NCI-H526 treated with DMSO at 0.1 percent for 48 hours (cell line): Measurements from ENCODE around the gene CLVS2.
A peak's percentile ranks its signal among the peaks of the same experiment; 100 is the strongest.

Experiments used
- DNase-seq: peaks from one replicate; lab custom pipeline; 2025; lab: John Stamatoyannopoulos, UW

CLVS2 gene

DNA sequence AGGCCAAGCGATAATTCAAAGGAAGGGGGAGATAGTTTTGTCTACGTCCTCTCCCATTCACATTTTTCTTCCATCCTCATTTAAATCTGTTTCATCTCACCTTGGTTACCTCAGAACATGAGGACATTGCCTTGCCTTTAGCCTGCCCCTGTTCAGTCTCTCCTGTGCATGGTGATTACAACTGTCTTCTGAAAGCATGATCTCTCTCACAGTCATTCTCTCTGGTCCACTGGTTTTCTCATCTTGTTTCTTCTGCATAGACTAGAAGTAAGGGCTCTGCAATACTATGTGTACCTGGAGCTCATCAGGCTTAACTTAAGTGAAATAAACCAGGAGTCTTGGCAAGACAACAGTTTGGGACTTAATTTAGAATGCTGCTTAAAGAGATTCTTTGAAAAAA, 31.4 kb downstream of the CLVS2 start:
- DNase-seq, result no peak

DNA sequence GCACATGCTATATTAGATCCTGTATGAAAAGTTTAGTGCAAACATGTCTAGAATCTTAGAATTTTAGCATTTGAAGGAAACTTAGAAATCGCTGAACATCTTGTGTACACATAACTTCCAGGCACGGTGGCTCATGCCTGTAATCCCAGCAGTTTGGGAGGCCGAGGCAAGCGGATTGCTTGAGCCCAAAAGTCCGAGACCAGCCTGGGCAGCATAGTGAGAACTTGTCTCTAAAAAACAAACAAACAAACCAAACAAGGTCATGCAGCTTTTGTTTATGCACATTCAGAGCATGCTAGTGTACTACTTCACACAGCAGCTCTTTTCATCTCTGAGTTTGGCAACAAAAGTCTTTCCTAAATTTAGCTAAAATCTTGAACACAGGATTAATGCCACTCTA, 32.2 kb downstream of the CLVS2 start:
- no peak for DNase-seq

DNA sequence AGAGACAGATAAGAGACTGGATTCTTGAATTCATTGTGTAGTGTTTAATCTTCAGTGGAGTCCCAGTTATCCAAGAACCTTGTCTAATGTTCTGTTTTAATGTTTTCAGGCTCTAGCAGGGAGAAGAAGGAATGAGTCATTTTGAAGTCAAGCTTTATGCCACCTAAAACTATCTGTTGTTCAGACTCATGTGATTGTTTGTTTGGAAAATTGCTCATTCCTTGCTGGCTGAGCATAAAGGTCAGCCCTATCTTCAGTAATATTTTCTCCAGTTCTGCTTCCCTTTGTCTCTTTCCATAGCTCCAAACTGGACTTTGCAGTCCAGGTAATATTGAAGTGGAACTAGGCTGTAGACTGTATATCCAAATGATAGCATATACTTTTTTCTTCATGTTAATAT, 34.2 kb downstream of the CLVS2 start:
- DNase-seq, result no peak

DNA sequence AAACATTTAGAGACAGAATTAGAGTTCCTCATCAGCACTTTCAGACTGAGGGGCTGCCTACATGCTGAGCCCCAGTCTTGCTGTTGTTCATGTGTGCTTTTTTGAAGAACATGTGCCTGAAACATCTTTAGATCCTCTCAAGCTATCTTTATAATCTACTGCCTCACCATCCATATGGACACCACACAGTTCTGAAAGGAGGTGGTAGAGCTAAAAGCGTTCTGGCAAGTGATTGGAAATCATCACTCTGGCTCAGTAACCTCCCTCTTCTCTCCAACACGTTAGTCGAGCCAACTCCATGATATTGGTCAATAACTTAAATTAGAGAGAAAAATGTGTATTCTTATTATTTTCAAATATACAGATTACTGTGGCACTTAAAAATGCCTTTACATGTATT, 40.6 kb downstream of the CLVS2 start:
- DNase-seq, result no peak

DNA sequence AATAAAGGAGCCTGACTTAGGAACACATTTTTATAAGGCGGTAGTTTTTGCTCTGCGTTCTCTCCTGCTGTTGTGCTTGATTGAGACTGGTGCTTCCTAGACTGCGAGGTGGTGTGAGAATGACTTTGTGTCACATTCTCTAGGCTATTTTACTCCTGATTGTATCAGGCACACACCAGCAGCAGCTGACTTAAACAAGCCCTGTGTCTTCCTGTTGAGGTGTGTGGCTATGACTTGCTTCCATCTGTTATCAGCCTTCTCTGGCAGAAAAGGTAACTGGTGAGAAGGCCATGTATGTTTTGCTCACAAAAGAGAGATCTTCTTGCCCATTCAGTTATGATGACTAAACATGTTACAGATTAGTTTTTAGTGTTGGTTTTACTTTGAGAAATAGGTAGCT, 43.4 kb downstream of the CLVS2 start:
- no peak for DNase-seq

DNA sequence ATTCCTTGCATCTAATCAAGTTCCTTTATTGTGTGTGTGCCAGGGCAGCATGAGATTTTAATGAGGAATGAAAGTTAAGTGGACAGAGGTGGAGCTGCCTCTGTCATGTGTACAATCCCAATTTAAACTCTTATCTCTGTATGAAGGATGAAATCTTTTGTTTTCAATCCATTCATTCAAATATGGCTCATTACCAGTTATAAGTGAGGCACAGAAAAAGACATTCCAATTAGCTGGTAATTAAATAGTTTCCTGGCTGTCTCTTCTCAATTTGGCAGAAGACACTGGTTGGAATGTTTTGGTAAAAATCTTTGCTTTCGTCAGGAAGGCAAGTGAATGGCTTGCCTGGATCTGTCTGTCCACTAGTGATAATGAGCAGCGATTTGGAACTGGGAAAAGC, 46.4 kb downstream of the CLVS2 start:
- no peak for DNase-seq

DNA sequence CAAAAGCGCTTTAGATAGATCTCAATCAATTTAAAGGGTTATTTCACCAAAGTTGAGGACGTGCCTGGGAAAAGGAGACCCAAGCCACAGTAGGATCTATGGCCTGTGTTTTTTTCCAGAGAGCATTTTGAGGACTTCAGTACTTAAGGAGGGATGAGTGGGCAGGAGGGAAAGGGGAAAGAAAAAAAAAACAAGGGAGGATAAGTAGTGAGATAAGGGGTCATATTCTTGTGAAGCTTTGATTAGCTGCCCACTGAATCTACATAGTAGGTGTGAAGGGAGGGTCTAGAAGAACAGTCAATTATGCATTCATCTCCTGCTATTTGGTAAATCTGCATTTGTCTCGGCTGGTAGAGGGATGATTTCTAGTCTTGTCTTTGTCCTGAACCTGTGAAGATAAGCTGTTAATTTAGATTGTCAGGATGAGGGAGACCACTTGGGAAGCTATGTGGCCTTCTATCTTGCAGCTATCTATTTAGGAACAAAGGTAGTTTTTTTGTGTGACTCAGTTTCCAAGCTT, 48.4 kb downstream of the CLVS2 start:
- DNase-seq, result no peak

DNA sequence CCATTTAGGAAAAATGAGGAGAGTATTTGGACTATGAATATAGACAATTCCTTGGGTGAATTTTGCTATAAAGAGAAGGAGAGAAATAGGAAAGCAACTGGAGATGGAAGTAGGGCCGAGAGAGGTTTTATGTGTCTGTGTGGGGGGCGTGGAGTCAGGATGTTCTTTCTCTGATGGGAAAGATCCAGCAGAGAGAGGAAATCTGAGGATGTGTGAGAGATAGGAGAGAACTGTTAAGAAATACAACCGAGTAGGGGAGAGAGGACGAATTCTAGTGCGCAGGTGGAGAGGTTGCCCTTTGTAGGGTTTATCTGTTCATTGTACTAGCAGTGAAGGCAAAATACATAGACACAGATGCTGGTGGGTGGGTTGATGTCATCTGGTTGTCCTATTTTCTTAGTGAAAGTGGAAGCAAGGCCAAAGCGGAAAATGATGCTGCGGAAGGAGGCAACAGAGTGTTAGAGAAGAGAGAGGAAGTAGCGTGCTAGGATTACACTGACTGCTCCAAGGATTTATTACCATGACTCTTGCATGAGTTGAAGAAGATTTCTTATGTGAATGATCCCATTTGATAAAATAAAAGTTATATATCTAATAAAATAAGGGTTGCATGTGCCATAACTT, 57.7 kb downstream of the CLVS2 start:
- no peak for DNase-seq

DNA sequence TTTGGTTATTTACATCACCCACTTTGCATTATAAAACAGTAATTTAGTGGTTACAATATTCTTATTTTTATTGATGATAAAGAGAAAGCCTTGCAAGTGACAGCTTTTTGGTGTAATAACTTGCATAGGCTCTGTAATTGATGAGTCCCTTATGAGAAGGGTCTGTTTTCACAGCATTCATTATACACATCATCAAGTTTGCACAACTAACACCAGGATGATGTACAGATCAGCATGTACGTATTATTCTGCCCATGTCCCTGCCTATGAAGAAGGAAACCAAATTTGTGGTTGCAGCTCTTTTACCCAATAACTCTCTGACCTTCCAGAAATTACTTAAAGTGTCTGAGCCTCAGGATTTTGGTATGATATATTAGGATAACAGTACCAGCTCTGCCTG, 59.2 kb downstream of the CLVS2 start:
- DNase-seq, result peak; percentile 19

DNA sequence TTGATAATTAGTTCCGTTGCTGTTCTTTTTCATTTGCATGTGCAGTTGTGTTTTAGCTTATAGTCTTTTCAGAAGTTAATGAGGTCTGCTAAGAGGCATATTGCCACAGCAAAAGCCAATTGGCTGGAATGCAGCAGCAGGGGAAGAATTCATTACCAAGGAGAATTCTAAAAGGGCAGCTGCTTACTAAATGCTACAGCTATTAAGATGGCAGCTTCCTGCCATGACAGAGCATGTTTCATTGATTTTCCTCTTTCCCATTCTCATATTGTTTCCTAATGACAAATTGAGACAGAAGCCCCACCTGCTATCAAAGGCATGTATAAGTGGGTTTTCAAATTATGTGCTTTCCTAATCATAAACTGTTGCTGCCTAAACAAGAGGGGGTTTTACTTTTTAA, 66.6 kb downstream of the CLVS2 start:
- DNase-seq, result no peak

DNA sequence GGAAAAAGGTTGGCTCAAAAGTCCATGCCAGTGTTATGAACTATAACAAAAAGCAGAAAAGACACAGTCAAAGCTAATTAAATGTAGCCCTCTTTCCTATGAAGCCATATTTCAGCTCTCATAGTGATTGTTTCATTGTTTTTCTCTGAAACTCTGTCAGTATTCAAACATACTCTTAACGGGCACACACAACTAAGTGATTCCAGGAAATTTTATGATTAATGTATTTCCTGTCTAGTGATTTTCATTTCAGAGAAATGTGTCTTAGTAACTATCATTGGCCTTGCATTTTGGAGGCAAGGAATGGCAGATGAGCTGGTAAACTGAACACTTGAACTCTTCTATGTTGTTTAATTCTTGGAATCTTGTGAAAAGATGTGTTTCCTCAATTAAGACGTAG, 68.0 kb downstream of the CLVS2 start:
- DNase-seq, result no peak

DNA sequence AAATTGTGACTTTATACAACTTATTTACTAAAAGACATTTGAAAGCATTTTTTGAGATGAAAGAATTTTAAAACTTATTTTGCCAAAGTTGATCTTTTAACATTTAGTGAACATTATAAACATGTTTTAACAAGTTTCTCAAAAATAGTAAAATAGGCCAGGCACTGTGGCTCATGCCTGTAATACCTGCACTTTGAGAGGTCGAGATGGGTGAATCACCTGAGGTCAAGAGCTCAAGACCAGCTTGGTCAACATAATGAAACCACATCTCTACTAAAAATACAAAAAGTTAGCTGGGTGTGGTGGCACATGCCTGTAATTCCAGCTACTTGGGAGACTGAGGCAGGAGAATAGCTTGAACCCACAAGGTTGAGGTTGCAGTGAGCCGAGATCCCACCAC, 78.6 kb downstream of the CLVS2 start:
- no peak for DNase-seq

DNA sequence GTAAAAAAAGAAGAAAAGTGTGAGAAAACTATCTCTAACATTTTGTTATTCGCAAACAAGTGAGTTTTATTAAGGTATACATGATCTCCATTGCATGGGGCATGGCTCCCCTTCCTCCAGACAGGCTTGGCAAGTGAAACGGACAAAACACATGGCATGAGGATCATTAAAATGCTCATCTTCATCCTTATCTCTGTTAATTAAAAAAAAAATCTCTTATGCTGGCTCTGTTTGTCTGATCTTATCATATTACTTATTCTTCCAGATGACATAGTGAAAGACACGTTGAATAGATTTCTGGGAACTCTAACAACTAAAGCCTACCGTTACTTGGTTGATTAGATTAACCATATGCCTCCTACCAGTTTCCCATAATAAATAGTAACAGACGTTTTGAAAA, 89.4 kb downstream of the CLVS2 start:
- DNase-seq, result no peak

DNA sequence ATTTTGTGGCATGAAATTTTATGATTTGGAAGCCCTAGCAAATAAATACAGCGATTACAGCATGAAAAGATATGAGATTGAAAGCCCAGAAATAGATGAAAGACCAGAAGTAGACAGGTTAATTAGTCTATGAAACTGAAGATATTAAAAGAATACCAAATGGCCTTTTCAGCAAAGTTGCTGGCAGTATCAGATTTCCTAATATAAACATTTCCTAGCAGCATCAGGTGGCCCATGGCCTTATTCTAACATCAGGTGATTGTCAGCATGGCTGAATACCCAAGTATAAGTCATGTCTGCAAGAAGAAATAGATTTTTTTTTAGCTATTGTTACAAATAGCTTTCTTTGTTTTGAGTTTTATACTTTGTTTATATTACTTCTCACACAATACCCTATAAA, 93.2 kb downstream of the CLVS2 start:
- no peak for DNase-seq

DNA sequence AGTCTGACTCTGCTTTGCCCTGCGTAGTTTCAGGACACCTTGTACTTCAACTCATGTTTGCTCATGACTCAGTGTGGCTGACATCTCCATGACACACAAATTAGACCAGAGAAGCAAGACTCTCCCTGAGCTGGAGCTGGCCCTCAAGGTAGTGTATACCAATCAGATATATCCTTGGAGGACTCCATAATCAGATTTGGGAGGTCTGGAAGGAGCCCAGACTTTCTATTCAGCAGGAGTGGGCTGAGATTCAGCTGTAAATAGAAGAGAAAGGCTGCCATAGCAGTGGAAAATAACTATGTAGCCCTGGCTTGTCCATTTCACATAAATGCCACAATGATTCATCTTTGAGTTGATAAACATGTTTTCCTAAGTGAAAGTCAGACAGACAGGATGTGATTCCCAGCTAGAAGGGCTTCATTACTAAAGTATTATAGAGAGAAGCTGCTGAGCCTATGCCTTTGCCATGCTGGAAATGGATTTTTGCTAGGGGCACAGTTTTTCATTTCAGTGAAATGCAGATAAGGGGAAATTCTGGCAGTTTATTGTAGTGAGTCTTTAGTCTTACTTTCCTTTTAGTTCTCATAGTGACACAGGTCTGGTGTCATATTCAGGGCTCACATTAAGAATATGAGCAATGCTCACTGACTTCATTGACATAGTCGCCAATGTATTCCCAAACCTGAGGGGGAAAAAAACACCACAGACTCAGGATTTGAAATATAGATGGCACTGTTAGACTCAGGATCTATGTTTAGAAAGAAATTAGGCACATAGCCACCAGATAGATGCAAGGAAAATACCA, 95.3 kb downstream of the CLVS2 start:
- DNase-seq, result no peak

DNA sequence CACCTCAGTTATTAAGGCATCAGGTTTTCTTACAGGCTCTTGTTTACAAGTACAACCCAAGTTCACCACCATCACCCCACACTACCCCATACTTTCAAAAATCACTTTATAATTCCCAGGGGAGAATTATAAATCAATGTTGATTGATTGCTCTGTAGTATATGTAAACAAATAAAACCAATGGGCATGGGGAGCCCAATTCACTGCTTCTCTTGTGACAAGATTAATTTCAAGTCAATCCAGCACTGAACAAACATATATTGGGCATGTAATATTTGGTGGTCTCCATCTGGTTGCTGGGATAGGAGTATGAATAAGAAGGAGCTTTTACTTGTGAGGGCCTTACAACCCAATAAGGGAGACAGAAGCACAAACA, 95.8 kb downstream of the CLVS2 start:
- DNase-seq, result no peak

DNA sequence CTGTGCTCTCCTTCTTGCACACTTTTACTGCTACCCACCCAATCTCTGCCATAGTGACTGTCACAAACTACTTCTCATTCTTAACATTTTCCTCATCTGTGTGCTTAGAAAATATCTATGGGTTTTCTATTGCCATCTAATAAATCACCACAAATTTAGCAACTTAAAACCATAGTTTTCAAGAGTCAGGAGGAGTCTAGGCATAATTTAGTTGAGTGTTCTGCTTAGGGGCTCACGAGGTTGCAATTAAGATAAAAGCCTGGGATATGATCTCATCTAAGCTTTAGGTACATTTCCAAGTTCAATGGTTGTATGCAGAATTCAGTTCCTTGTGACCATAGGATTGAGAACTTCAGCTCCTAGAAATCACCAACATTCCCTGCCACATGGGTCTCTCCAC, 98.8 kb downstream of the CLVS2 start:
- no peak for DNase-seq

DNA sequence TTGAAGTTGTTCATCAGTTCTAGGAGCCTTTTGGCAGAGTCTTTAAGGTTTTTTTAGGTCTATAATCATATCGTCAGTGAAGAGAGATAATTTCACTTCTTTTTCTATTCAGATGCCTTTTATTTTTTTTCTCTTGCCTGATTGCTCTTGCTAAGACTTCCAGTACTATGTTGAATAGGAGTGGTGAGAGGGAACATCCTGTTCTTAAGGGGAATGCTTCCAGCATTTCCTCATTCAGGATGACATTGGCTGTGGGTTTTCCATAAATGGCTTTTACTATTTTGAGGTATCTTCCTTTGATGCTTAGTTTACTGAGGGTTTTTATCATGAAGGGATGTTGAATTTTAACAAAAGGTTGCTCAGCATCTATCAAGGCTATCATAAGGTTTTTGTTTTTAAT, 109.5 kb downstream of the CLVS2 start:
- no peak for DNase-seq

DNA sequence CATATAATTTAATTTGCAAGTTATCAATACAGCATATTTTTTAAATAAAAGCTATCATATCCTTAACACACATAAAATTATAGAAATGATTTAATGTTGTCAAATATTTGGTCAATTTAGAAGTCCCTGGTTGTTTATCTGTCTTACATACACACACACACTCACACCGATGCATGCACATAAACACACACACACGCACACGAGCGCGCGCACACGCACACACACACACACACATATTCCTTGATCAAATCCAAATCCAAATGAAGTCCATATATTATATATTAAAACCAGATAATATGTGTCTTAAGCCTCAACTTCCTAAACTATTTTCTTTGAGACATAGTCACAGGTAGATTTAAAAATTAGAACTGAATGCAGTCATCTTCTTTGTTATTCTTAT, 120.3 kb downstream of the CLVS2 start:
- DNase-seq, result no peak

DNA sequence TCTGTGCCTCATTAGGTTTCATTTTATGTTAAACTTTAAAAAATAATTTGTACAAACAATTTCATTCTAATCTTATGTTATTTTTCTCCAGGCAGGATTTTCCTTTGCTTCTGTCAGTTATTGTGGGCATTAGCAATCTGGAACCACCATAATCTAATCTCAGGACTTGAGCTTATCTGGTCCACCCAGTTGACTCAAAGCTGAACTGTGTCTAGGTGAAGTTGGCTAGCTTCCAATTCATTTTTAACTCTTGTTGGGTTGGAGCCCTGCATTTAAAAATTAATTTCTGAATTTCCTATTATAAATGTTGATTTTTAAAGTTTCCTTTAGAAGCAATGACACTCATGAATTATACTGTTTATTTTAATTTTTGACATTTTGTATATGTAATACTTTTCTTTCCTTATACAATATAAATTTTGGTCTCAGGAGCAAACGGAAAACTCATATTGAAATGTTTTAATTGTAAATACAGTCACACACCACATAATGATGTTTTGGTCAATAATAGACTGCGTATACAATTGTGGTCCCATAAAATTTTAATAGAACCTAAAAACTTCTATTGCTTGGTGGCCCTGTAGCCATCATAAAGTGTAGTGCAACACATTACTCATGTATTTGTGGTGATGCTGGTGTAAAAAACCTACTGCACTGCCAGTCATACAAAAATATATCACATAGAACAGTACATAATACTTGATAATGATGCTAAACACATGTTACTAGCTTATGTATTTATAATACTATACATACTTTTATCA, 121.3 kb downstream of the CLVS2 start:
- no peak for DNase-seq

DNA sequence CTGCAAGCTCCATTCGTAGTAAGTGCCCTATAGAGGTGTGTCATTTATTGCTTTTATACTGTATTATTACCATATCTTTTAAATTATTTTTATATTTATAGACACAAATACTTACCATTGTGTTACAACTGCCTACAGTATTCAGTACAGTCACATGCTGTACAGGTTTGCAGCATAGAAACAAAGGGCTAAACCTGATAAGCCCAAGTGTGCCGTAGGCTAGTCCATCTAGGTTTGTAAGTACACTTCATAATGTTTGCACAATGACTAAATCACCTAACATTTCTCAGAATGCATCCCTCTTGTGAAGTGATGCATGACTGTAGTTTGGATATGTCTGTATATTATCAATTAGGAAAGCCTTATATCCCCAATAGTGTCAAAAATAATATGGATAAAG, 122.8 kb downstream of the CLVS2 start:
- no peak for DNase-seq
